ENCODE data around the gene POLR2C. TPM values are rescaled to one million over a fixed set of nuclear protein-coding genes. Genes with fewer than 3 reads are reported as not detected.
A peak's percentile ranks its signal among the peaks of the same experiment; 100 is the strongest.

POLR2C gene
- total and polyA plus RNA-seq, 2 of the 13 experiments (the other 11 are each of a cell fraction or from before 2014, with no cell fraction given), result 104 to 216 TPM

GRCh38 chr16:57475711-57476339 lies 13.3 kb downstream of the POLR2C start (continued):
- TF ChIP-seq STAT6 (CRISPR knock-in tag; IDR thresholded peaks at IDR 0.05; ENCODE audit: borderline replicate concordance) (no peak), REXO4 (CRISPR knock-in tag; IDR thresholded peaks at IDR 0.05; ENCODE audit: borderline replicate concordance) (no peak), ZNF772 (CRISPR knock-in tag; IDR thresholded peaks at IDR 0.05) (no peak; the same call in 1 of the 2 replicates), ZNF891 (CRISPR knock-in tag; IDR thresholded peaks at IDR 0.05) (no peak), ZNF224 (CRISPR knock-in tag; IDR thresholded peaks at IDR 0.05) (no peak), STAT5B (CRISPR knock-in tag; IDR thresholded peaks at IDR 0.05) (no peak), SOX5 (CRISPR knock-in tag; IDR thresholded peaks at IDR 0.05; ENCODE audit: borderline replicate concordance) (no peak), PCBP2 (optimal IDR thresholded peaks at IDR 0.05; ENCODE audit: low read depth, low read length, poor library complexity, severe bottlenecking) (no peak), ZFP1 (CRISPR knock-in tag; IDR thresholded peaks at IDR 0.05) (no peak), RORA (CRISPR knock-in tag; IDR thresholded peaks at IDR 0.05) (no peak), HOXA5 (CRISPR knock-in tag; IDR thresholded peaks at IDR 0.05) (no peak), CREB1 (IDR thresholded peaks at IDR 0.05) (no peak), CREB1 (CRISPR knock-in tag; IDR thresholded peaks at IDR 0.05) (no peak), CHD4 (IDR thresholded peaks at IDR 0.05; ENCODE audit: borderline replicate concordance, low read length) (no peak)
- TF ChIP-seq, protein P1, sequence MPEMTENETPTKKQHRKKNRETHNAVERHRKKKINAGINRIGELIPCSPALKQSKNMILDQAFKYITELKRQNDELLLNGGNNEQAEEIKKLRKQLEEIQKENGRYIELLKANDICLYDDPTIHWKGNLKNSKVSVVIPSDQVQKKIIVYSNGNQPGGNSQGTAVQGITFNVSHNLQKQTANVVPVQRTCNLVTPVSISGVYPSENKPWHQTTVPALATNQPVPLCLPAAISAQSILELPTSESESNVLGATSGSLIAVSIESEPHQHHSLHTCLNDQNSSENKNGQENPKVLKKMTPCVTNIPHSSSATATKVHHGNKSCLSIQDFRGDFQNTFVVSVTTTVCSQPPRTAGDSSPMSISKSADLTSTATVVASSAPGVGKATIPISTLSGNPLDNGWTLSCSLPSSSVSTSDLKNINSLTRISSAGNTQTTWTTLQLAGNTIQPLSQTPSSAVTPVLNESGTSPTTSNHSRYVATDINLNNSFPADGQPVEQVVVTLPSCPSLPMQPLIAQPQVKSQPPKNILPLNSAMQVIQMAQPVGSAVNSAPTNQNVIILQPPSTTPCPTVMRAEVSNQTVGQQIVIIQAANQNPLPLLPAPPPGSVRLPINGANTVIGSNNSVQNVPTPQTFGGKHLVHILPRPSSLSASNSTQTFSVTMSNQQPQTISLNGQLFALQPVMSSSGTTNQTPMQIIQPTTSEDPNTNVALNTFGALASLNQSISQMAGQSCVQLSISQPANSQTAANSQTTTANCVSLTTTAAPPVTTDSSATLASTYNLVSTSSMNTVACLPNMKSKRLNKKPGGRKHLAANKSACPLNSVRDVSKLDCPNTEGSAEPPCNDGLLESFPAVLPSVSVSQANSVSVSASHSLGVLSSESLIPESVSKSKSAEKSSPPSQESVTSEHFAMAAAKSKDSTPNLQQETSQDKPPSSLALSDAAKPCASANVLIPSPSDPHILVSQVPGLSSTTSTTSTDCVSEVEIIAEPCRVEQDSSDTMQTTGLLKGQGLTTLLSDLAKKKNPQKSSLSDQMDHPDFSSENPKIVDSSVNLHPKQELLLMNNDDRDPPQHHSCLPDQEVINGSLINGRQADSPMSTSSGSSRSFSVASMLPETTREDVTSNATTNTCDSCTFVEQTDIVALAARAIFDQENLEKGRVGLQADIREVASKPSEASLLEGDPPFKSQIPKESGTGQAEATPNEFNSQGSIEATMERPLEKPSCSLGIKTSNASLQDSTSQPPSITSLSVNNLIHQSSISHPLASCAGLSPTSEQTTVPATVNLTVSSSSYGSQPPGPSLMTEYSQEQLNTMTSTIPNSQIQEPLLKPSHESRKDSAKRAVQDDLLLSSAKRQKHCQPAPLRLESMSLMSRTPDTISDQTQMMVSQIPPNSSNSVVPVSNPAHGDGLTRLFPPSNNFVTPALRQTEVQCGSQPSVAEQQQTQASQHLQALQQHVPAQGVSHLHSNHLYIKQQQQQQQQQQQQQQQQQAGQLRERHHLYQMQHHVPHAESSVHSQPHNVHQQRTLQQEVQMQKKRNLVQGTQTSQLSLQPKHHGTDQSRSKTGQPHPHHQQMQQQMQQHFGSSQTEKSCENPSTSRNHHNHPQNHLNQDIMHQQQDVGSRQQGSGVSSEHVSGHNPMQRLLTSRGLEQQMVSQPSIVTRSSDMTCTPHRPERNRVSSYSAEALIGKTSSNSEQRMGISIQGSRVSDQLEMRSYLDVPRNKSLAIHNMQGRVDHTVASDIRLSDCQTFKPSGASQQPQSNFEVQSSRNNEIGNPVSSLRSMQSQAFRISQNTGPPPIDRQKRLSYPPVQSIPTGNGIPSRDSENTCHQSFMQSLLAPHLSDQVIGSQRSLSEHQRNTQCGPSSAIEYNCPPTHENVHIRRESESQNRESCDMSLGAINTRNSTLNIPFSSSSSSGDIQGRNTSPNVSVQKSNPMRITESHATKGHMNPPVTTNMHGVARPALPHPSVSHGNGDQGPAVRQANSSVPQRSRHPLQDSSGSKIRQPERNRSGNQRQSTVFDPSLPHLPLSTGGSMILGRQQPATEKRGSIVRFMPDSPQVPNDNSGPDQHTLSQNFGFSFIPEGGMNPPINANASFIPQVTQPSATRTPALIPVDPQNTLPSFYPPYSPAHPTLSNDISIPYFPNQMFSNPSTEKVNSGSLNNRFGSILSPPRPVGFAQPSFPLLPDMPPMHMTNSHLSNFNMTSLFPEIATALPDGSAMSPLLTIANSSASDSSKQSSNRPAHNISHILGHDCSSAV (CRISPR knock-in tag; IDR thresholded peaks at IDR 0.05; ENCODE audit: borderline replicate concordance), result no peak
- TF ChIP-seq, protein P2, sequence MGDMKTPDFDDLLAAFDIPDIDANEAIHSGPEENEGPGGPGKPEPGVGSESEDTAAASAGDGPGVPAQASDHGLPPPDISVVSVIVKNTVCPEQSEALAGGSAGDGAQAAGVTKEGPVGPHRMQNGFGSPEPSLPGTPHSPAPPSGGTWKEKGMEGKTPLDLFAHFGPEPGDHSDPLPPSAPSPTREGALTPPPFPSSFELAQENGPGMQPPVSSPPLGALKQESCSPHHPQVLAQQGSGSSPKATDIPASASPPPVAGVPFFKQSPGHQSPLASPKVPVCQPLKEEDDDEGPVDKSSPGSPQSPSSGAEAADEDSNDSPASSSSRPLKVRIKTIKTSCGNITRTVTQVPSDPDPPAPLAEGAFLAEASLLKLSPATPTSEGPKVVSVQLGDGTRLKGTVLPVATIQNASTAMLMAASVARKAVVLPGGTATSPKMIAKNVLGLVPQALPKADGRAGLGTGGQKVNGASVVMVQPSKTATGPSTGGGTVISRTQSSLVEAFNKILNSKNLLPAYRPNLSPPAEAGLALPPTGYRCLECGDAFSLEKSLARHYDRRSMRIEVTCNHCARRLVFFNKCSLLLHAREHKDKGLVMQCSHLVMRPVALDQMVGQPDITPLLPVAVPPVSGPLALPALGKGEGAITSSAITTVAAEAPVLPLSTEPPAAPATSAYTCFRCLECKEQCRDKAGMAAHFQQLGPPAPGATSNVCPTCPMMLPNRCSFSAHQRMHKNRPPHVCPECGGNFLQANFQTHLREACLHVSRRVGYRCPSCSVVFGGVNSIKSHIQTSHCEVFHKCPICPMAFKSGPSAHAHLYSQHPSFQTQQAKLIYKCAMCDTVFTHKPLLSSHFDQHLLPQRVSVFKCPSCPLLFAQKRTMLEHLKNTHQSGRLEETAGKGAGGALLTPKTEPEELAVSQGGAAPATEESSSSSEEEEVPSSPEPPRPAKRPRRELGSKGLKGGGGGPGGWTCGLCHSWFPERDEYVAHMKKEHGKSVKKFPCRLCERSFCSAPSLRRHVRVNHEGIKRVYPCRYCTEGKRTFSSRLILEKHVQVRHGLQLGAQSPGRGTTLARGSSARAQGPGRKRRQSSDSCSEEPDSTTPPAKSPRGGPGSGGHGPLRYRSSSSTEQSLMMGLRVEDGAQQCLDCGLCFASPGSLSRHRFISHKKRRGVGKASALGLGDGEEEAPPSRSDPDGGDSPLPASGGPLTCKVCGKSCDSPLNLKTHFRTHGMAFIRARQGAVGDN (CRISPR knock-in tag; IDR thresholded peaks at IDR 0.05), result peak; percentile 75
